Natural killer cell (primary cell): Measurements from ENCODE around the gene KLHDC3. TPM values are rescaled to one million over a fixed set of nuclear protein-coding genes. Genes with fewer than 3 reads are reported as not detected.

Source experiments
- ATAC-seq, 3 donors: fragments of 150-1000 bp in 2 of 3; fragments of 200-7000 bp in 1 of 3; cut with Tn5 transposase; 1 replicate in 1 of 3; 2 replicates in 2 of 3; pipeline ENCODE4 v1.10.0; 2021; ENCODE audit warnings: mild to moderate bottlenecking in 2 of 3, moderate library complexity in 2 of 3
- DNase-seq, 2 donors: peaks; one replicate each; pipeline versions ENCODE4 v3.0.0 to v3.0.0-alpha.2; 2013 to 2021; ENCODE audit warnings: mixed read lengths in 1 of 2
- H3K27ac ChIP-seq: one replicate; pipeline ENCODE4 v1.5.1; 2013; ENCODE audit warnings: mild to moderate bottlenecking, low read length
- H3K27me3 ChIP-seq: one replicate; pipeline ENCODE4 v1.6.1; 2013; ENCODE audit warnings: low read length; ENCODE audit not compliant: control insufficient read depth, insufficient read depth
- H3K36me3 ChIP-seq: one replicate; pipeline ENCODE4 v1.6.1; 2013; ENCODE audit warnings: low read length; ENCODE audit not compliant: control insufficient read depth, insufficient read depth
- H3K4me1 ChIP-seq: one replicate; pipeline ENCODE4 v1.6.1; 2013; ENCODE audit warnings: low read length; ENCODE audit not compliant: control insufficient read depth, insufficient read depth
- H3K4me3 ChIP-seq: one replicate; pipeline ENCODE4 v1.5.1; 2013; ENCODE audit warnings: low read length
- H3K9me3 ChIP-seq: one replicate; pipeline ENCODE4 v1.6.1; 2013; ENCODE audit warnings: low read length; ENCODE audit not compliant: control insufficient read depth, insufficient read depth
- H3K27ac Mint-ChIP-seq, 2 donors: one replicate each; pipeline ENCODE4 v1.8.0; 2022; ENCODE audit warnings: mild to moderate bottlenecking in 2 of 2, mixed read lengths in 2 of 2, moderate library complexity in 1 of 2
- H3K27me3 Mint-ChIP-seq, 2 donors: one replicate each; pipeline ENCODE4 v1.8.0; 2022; ENCODE audit warnings: low read depth in 2 of 2, mixed read lengths in 2 of 2
- H3K36me3 Mint-ChIP-seq: one replicate; pipeline ENCODE4 v1.8.0; 2022; ENCODE audit warnings: mixed read lengths
- H3K4me1 Mint-ChIP-seq, 2 donors: one replicate each; pipeline ENCODE4 v1.8.0; 2022; ENCODE audit warnings: mixed read lengths in 2 of 2
- H3K4me3 Mint-ChIP-seq: one replicate; pipeline ENCODE4 v1.8.0; 2022; ENCODE audit warnings: mild to moderate bottlenecking, moderate library complexity, mixed read lengths
- H3K9me3 Mint-ChIP-seq, 2 donors: one replicate each; pipeline ENCODE4 v1.8.0; 2022; ENCODE audit warnings: mixed read lengths in 2 of 2
- WGBS: methylation state at CpG from one replicate; pipeline ENCODE4 v1.1.7; 2013; ENCODE audit warnings: missing lambda C conversion rate; ENCODE audit not compliant: insufficient coverage; 5-methylcytosine and 5-hydroxymethylcytosine counted together
- intact Hi-C: fragments of 100-400 bp; cut with micrococcal nuclease; formaldehyde crosslinking; loops from one replicate; pipeline ENCODE4 v1.14.2; 2022
- total RNA-seq, 4 donors: library from RNA; stranded (reverse); fragments of 120-200 nt in 1 of 4; gene quantifications; one replicate each; pipeline versions ENCODE4 v1.2.3 to v1.2.4, GENCODE V29; 2013 to 2022
- TF ChIP-seq, protein P1 (sequence below): fragments of 200-600 bp; IDR thresholded peaks from one replicate; pipeline ENCODE4 v1.8.0; 2022; ENCODE audit warnings: antibody characterized with exemption

Gene KLHDC3
- total RNA-seq, 3 donors from 2014 or later (not counting 1 experiment from before 2014, with no cell fraction given): 52.7 to 60.9 (median 53.7) TPM

DNA sequence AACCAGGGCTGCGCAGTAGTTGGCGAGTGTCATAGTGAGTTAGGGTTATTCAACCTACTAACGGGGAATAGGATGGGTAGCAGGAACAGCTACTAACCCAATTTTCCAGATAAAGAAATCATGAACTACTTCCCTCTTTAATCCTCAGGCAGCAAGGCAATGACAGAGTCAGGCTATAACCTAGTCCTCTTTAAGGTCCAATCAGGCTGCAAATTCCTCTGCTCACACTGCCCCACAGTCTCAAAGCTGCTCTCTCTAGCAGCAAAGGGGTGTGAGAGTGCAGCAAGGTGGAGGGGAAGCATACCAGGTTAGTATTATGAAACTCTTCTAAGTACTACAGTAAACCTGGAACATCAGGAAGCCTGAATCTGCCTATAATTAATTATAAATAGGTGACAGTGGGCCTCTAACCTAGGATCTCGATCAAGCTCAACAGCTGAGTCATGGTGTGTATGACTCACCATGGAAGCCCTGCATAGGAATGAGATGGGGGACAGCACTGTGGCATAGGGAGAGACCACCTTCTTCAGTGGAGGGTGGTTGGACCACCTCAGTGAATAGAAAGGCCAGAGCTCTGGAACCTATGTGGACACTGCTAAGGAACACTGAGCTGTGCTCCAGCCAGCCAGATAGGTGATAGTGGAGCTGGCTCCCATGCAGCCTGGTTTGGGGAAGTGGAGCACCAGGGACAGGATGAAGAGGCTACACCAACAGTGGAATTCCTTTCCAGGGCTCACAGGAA is 43.0 kb upstream of the KLHDC3 start:
- intact Hi-C loops: no loop called here
- H3K4me3 Mint-ChIP-seq: no peak overlapping the region

GRCh38 chr6:42971746-42972327 is 42.2 kb upstream of the KLHDC3 start:
- H3K36me3 ChIP-seq: peaks cover 14% of the 10 kb centered on the region
- no peak overlapping the region for H3K4me3 ChIP-seq
- H3K36me3 Mint-ChIP-seq: no peaks in the 10 kb centered on the region
- H3K27ac ChIP-seq: no peak overlapping the region
- no peaks in the 10 kb centered on the region for H3K27me3 ChIP-seq
- H3K27me3 Mint-ChIP-seq: no peaks in the 10 kb centered on the region
- peaks cover 3 to 7% of the 10 kb centered on the region in 2 donors for H3K4me1 Mint-ChIP-seq
- H3K27ac Mint-ChIP-seq: no peak overlapping the region
- H3K9me3 ChIP-seq: no peaks in the 10 kb centered on the region
- intact Hi-C loops: no loop called here
- H3K4me1 ChIP-seq: no peaks in the 10 kb centered on the region
- TF ChIP-seq, protein P1, sequence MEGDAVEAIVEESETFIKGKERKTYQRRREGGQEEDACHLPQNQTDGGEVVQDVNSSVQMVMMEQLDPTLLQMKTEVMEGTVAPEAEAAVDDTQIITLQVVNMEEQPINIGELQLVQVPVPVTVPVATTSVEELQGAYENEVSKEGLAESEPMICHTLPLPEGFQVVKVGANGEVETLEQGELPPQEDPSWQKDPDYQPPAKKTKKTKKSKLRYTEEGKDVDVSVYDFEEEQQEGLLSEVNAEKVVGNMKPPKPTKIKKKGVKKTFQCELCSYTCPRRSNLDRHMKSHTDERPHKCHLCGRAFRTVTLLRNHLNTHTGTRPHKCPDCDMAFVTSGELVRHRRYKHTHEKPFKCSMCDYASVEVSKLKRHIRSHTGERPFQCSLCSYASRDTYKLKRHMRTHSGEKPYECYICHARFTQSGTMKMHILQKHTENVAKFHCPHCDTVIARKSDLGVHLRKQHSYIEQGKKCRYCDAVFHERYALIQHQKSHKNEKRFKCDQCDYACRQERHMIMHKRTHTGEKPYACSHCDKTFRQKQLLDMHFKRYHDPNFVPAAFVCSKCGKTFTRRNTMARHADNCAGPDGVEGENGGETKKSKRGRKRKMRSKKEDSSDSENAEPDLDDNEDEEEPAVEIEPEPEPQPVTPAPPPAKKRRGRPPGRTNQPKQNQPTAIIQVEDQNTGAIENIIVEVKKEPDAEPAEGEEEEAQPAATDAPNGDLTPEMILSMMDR: no peak
- ATAC-seq (no peak), DNase-seq (no peak)
- H3K4me3 Mint-ChIP-seq: no peak overlapping the region
- 89% methylated on average over 3 of the region's 3 CpGs for WGBS
- no peaks in the 10 kb centered on the region for H3K9me3 Mint-ChIP-seq

More for the DNA sequence above, 43.0 kb upstream of the KLHDC3 start:
- no peak for DNase-seq
- ATAC-seq: no peak
- TF ChIP-seq, protein P1: no peak
- Mint-ChIP-seq H3K4me1 (peaks cover 0 to 4% of the 10 kb centered on the region in 2 donors), H3K27me3 (no peaks in the 10 kb centered on the region), H3K9me3 (no peaks in the 10 kb centered on the region), H3K36me3 (no peaks in the 10 kb centered on the region), H3K27ac (no peak overlapping the region)
- Histone ChIP-seq H3K27ac (no peak overlapping the region), H3K27me3 (no peaks in the 10 kb centered on the region), H3K4me1 (no peaks in the 10 kb centered on the region), H3K9me3 (no peaks in the 10 kb centered on the region), H3K4me3 (no peak overlapping the region), H3K36me3 (peaks cover 18% of the 10 kb centered on the region)
- 78% methylated on average over 3 of the region's 4 CpGs for WGBS

- H3K4me1 ChIP-seq: peaks cover 15% of the 10 kb centered on the region
- no peaks in the 10 kb centered on the region for H3K27me3 ChIP-seq
- 92% methylated on average over 3 of the region's 3 CpGs for WGBS
- Mint-ChIP-seq H3K4me3 (no peak overlapping the region), H3K9me3 (no peaks in the 10 kb centered on the region), H3K36me3 (no peaks in the 10 kb centered on the region), H3K27me3 (no peaks in the 10 kb centered on the region), H3K27ac (peak overlapping the region in 1 of 2 donors; percentile 21), H3K4me1 (peaks cover 12 to 18% of the 10 kb centered on the region in 2 donors)
- TF ChIP-seq, protein P1: no peak
- H3K27ac ChIP-seq: no peak overlapping the region
- H3K4me3 ChIP-seq: no peak overlapping the region
- DNase-seq: no peak
- intact Hi-C loops: no loop called here
- peaks cover 10% of the 10 kb centered on the region for H3K36me3 ChIP-seq
- ATAC-seq: no peak
- H3K9me3 ChIP-seq: no peaks in the 10 kb centered on the region
These were observed 40.1 kb upstream of the KLHDC3 start for GRCh38 chr6:42973926-42974325.
